ENCODE measurements around the gene ARID3C.

The ARID3C gene

DNA sequence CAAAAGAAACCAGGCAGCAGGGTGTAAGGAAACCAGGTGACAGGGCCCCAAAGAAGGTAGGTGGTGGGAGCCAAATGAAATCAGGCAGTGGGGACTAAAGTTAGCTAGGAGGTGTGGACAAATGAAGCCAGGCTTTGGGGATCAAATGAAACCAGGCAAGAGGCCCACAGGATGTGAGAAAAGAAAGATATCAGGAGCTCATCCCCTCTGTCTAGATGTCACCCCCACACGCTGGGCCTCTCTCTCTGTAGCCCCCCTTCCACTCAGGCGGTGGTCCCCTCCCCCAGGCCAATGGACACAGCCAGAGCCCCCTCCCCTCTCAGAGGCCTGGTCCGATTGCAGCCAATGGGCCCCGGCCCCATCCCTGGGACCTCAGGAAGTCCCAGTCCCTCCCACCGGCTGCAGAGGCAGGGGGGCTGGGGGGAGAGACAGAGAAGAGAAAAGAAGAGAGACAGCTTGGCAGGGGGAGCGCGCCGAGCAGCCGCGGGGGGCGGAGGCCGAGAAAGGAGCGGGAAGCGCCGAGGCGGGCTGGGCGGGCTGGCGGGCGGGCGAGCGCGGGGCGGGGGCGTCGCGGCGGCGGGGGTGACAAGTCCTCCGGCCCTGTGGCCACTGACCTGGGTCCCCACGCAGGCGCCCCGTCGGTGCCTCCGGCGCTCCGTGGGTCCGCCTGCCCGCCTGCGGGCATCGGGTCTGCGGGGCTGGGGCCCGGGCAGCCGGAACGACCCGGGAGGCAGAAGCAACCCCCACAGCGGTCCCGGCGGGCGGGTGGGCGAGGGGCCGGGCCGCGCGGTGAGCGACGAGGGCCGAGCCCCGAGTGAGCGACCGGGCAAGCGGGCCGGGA lies 51.2 kb downstream of the ARID3C start:
- DNase-seq (ENCODE audit: low spot score) = peak; percentile 69

DNA sequence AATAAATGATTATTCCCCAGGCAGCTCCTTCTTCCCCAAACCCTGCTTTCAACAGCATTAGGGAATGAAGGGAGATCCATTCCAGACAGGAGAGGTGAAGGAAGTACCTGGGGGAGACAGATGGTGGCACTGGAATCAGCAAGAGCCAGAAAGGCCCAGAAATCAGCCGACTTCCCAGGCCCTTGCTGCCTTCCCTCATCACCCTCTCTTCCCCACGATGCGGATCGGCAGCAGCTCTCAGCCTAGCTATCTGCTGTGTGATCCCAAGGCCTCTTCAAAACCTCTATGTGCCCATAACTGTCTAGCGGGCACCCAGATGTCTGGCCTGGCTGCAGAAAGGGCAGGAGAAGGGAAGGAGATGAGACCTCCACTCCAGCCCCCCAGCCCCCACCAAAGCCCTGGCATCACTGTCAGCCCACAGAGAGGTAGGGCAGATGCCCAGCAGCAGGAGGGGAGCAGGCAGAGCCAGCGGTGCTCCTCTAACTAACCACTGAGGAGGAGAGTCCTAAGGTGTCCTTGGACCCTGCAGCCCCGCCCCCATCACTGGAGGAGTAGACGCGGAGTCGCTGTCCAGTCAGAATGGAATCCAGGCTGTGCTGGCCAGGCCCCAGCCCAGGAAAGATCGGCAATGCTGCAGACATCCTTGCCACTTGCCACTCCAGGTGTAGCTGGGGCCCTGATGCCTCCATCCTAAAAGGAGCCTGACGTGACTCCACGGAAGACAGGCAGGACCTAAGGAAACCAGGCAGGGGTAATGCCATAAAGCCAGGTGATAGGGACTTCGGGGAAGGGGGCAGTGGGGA lies 52.1 kb downstream of the ARID3C start:
- DNase-seq (ENCODE audit: low spot score) = peak; percentile 73

DNA sequence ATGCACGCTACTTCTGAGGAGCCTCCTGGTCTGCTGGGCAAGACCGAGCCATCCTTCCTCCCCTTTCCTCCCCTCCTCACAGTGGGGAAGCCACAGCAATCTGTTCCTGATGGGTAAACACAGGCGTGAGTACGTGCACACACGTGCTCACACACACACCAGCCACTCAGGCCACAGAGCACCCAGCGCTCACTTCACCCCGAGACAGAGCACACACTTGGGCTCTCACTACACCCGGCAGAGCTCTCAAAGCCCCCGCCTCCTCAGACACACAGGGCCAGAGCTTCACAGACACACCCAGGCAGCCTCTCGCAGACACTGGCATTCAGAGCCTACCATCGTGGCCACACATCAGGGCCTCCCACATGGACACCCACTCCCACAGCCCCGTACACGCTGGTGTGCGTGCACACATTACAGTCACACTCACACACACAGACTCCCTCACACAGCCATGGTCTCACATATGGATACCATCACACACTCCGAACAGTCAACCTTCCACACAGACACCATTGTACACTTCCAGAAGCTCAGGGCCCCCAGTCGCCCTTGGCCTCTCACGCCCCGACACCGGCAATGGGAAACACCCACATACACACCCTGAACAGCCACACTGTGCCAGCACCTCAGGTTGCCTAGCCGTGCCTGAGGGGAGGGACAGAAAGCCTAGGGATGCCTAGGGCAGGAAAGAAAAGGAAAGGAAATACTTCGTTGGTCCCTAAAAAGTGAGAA lies 52.8 kb downstream of the ARID3C start:
- DNase-seq (ENCODE audit: low spot score) = no peak

DNA sequence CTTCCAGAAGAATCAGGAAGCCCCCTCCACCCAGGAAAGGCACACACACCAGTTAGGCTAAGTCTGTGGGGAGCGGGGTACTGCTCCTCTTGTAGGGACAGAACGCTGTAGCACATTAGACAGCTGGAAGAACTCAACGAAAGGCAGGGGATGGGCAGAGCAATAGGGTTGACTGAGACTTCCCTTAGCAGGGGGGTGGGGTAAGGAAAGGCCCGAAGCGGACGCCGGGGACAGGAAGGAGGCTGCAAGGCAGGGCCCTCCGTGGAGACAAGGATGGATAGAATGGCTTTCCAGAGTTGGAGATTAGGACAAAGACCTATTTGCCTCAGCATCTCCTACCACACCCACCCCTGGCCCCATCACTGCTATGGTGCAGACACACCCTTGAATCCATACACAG lies 53.6 kb downstream of the ARID3C start:
- DNase-seq (ENCODE audit: low spot score) = no peak

DNA sequence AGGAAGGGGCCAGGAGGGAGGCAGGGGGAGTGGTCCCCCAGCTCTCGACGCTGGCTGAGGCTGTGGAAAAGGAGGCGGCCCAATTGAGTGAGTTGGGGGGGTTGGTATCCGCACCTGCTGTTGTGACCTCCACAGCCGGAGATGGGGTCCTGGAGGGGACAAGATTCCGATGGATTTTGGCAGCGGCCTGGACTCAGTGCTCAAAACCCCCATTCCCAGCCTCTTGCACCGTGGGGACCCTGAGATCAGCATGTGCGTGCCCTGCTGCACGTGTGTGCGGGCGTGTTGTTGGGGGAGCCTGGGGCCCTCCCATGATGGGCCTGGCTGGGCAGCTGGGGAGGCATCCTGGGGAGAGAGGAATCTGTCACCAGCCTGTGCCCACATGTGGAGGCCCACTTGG lies 54.3 kb downstream of the ARID3C start:
- no peak for DNase-seq (ENCODE audit: low spot score)

DNA sequence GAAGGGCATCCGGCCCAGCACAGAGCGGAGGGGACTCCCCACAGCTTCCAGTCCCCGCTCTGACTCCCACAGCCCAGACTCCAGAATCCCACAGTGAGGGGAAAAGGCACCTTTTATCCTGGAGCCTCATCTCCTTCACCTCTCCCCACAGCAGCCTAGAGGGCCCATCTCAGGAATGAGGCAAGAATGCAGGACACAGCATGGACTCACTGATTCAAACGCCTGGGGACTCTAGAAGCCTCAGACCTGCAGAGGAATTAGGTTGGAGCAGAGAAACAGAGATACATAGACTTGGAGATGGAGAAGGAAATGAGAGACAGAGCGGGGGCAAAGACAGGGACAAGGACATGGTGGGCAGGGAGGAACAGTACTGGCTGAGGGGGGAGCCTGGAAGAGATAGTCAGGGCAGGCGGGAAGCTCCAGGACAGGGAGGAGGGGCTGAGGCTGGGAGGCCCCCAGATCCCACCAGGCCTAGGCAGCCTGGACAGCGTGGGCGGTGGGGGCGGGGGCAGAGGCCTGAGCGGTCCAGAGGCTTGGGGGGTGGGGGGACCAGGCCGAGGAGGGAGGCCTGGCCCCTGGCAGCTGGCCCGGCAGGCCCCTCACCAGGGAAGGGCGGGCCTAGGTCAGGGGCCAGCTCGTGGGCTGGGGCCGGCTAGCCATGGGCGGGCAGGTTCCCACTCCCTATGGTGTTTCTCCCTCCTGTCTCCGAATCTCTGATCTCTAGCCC lies 55.1 kb downstream of the ARID3C start:
- no peak for DNase-seq (ENCODE audit: low spot score)

DNA sequence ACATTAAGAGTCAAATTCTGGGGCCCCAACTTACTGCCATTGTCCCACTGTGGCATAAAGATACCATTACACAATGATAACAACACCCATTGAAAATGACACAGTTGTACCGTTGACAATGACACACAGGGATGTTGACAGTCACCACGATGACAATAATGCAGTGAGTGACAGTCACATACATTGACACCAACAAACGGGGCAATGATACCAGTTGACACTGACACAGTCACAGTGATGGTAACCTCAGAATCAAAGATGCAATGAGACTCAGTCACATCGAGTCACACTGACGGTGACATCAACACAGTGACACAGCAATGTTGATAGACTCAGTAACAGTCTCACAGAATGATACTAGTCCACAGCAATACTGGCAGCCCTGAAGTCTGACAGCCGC lies 56.2 kb downstream of the ARID3C start:
- no peak for DNase-seq (ENCODE audit: low spot score)

DNA sequence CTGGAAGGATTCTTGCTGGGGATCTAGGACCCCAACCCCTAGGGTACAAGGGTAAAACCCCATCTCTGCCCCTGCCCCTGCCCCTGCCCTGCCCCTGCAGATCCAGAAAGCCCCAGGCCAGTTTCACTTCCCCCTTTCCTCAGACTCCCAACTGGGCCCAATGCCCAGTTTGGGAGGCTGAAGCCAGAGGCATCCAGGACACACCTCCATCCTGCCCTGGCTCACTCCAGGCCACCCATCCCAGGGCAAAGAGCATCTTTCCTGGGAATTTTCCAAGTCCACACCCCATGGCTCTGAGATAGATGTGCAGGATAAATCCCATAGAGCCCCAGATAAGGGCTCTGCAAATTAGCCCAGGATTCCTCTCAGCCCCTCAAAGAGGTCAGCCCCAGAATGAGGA lies 56.8 kb downstream of the ARID3C start:
- no peak for DNase-seq (ENCODE audit: low spot score)

DNA sequence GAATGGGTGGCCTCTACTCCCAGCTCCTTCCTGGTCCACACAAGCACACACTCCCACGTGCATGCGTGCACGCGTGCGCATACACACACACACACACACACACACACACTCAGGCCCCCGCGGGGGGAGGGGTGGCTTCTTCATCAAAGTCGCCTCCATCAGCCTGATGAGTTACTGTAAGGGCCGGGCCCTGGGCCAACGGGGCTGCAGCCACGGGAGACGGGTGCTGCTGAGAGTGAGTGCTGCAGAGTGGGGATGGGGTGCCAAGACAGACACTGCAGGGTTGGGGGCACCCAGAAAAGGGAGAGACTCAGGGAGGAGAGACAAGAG lies 57.4 kb downstream of the ARID3C start:
- DNase-seq (ENCODE audit: low spot score) = no peak
